WTC11 (cell line): Measurements from ENCODE around the gene FAM13C. TPM values are rescaled to one million over a fixed set of nuclear protein-coding genes. Genes with fewer than 3 reads are reported as not detected.

Experiments used
- ATAC-seq: fragments of 200-7000 bp; cut with Tn5 transposase; 2 replicates; pipeline ENCODE4 v1.10.0; 2021; ENCODE audit warnings: mild to moderate bottlenecking, moderate library complexity
- CTCF ChIA-PET: fragments of 300-600 bp; sonication (Branson Sonifier 250); formaldehyde crosslinking; loops from one replicate; lab custom pipeline; 2021; ENCODE audit warnings: antibody characterized with exemption; lab: Charles Lee
- POLR2A ChIA-PET: fragments of 350-600 bp; sonication (Branson Sonifier 250); formaldehyde crosslinking; loops from one replicate; lab custom pipeline; 2021; ENCODE audit warnings: antibody characterized with exemption; lab: Charles Lee
- DNase-seq: peaks from one replicate; pipeline ENCODE4 v3.0.0; 2021; ENCODE audit warnings: low spot score
- H3K27ac Mint-ChIP-seq: 2 replicates; pipeline ENCODE4 v1.8.0; 2021; ENCODE audit warnings: mixed read lengths
- H3K27me3 Mint-ChIP-seq: 2 replicates; pipeline ENCODE4 v1.8.0; 2021; ENCODE audit warnings: low read depth, mild to moderate bottlenecking, moderate library complexity, mixed read lengths
- H3K36me3 Mint-ChIP-seq: 2 replicates; pipeline ENCODE4 v1.8.0; 2021; ENCODE audit warnings: mixed read lengths
- H3K4me1 Mint-ChIP-seq: 2 replicates; pipeline ENCODE4 v1.8.0; 2022; ENCODE audit warnings: mixed read lengths
- H3K4me3 Mint-ChIP-seq: 2 replicates; pipeline ENCODE4 v1.8.0; 2021; ENCODE audit warnings: mild to moderate bottlenecking, moderate library complexity, mixed read lengths
- H3K9me3 Mint-ChIP-seq: 2 replicates; pipeline ENCODE4 v1.8.0; 2021; ENCODE audit warnings: mixed read lengths
- ELF4 ChIP-seq: sonication (generic); formaldehyde crosslinking; IDR thresholded peaks from 2 replicates; pipeline ENCODE4 v1.8.1; 2022; ENCODE audit warnings: low read depth, mild to moderate bottlenecking, moderate library complexity, missing genetic modification reagents
- ESRRA ChIP-seq: sonication (generic); formaldehyde crosslinking; IDR thresholded peaks from 2 replicates; pipeline ENCODE4 v1.8.1; 2022; ENCODE audit warnings: mild to moderate bottlenecking, missing genetic modification reagents, borderline replicate concordance
- GABPB1 ChIP-seq: sonication (generic); formaldehyde crosslinking; IDR thresholded peaks from 2 replicates; pipeline ENCODE4 v1.8.1; 2023; ENCODE audit warnings: mild to moderate bottlenecking, missing genetic modification reagents
- KAT7 ChIP-seq: sonication (generic); formaldehyde crosslinking; IDR thresholded peaks from 2 replicates; pipeline ENCODE4 v1.8.1; 2023; ENCODE audit warnings: missing genetic modification reagents, mild to moderate bottlenecking, borderline replicate concordance
- MYBL2 ChIP-seq: sonication (generic); formaldehyde crosslinking; IDR thresholded peaks from 2 replicates; pipeline ENCODE4 v1.8.1; 2023; ENCODE audit warnings: mild to moderate bottlenecking, moderate library complexity, missing genetic modification reagents
- NFE2L1 ChIP-seq: sonication (generic); formaldehyde crosslinking; IDR thresholded peaks from 2 replicates; pipeline ENCODE4 v1.8.1; 2023; ENCODE audit warnings: missing genetic modification reagents
- NFYB ChIP-seq: sonication (generic); formaldehyde crosslinking; conservative IDR thresholded peaks from 2 replicates; pipeline ENCODE4 v1.8.0; 2022; ENCODE audit warnings: low read depth, missing genetic modification reagents
- RELA ChIP-seq: sonication (generic); formaldehyde crosslinking; IDR thresholded peaks from 2 replicates; pipeline ENCODE4 v1.8.1; 2022; ENCODE audit warnings: missing genetic modification reagents, mild to moderate bottlenecking, borderline replicate concordance
- RORB ChIP-seq: fragments of 250-450 bp; sonication (Bioruptor Pico); IDR thresholded peaks from 2 replicates; pipeline ENCODE4 v1.9.0; 2021; ENCODE audit warnings: mild to moderate bottlenecking
- USF1 ChIP-seq: sonication (generic); formaldehyde crosslinking; IDR thresholded peaks from 2 replicates; pipeline ENCODE4 v1.8.0; 2022; ENCODE audit warnings: mild to moderate bottlenecking, missing genetic modification reagents
- ZNF219 ChIP-seq: sonication (generic); formaldehyde crosslinking; IDR thresholded peaks from 2 replicates; pipeline ENCODE4 v1.8.0; 2023; ENCODE audit warnings: missing genetic modification reagents, mild to moderate bottlenecking, borderline replicate concordance
- ZNF423 ChIP-seq: fragments of 250-450 bp; sonication (Bioruptor Pico); IDR thresholded peaks from 2 replicates; pipeline ENCODE4 v2.1.2; 2022; ENCODE audit warnings: mild to moderate bottlenecking, moderate library complexity
- ZNF671 ChIP-seq: fragments of 250-450 bp; sonication (Bioruptor Pico); IDR thresholded peaks from 2 replicates; pipeline ENCODE4 v1.8.0; 2021; ENCODE audit warnings: mild to moderate bottlenecking
- ZSCAN18 ChIP-seq: fragments of 250-450 bp; sonication (Bioruptor Pico); IDR thresholded peaks from 2 replicates; pipeline ENCODE4 v2.1.2; 2022; ENCODE audit warnings: mild to moderate bottlenecking, moderate library complexity
- total RNA-seq: library from RNA; stranded (reverse); gene quantifications from 3 replicates; pipeline ENCODE4 v1.2.3, GENCODE V29; 2021
- TF ChIP-seq, protein P1 (sequence below): sonication (generic); formaldehyde crosslinking; conservative IDR thresholded peaks from 2 replicates; pipeline ENCODE4 v1.8.1; 2023; ENCODE audit warnings: mild to moderate bottlenecking, low read depth, missing genetic modification reagents, moderate library complexity
- TF ChIP-seq, protein P2 (sequence below): fragments of 250-450 bp; sonication (Bioruptor Pico); IDR thresholded peaks from 2 replicates; pipeline ENCODE4 v1.9.0; 2021; ENCODE audit warnings: moderate library complexity, mild to moderate bottlenecking, inconsistent platforms, borderline replicate concordance
- TF ChIP-seq, protein P3 (sequence below): sonication (generic); formaldehyde crosslinking; IDR thresholded peaks from 2 replicates; pipeline ENCODE4 v1.8.1; 2022; ENCODE audit warnings: low read depth, missing genetic modification reagents, borderline replicate concordance

Gene FAM13C
- total RNA-seq, 1 experiment from 2014 or later: 1.5 TPM

- Mint-ChIP-seq H3K4me1 (peaks cover 7% of the 10 kb centered on the region), H3K9me3 (peaks cover 7% of the 10 kb centered on the region), H3K27ac (no peak overlapping the region), H3K36me3 (no peaks in the 10 kb centered on the region), H3K4me3 (no peak overlapping the region), H3K27me3 (peaks cover 2% of the 10 kb centered on the region; the same call in 1 of the 2 replicates)
- ChIA-PET POLR2A (no interaction called here), CTCF (no interaction called here)
- DNase-seq (no peak), ATAC-seq (no peak)
- TF ChIP-seq MYBL2 (CRISPR knock-in tag) (no peak), RORB (CRISPR knock-in tag) (no peak), ZNF219 (no peak), GABPB1 (no peak), USF1 (CRISPR knock-in tag) (no peak), KAT7 (CRISPR knock-in tag) (no peak)
These were observed 38.4 kb downstream of the FAM13C start for GRCh38 chr10:59323831-59324401.

- Mint-ChIP-seq H3K36me3 (no peaks in the 10 kb centered on the region), H3K9me3 (peaks cover 7% of the 10 kb centered on the region), H3K4me3 (no peak overlapping the region), H3K4me1 (peaks cover 7% of the 10 kb centered on the region), H3K27ac (no peak overlapping the region), H3K27me3 (peaks cover 2% of the 10 kb centered on the region; the same call in 1 of the 2 replicates)
- no peak for ATAC-seq
- ChIA-PET CTCF (no interaction called here), POLR2A (no interaction called here)
- no peak for DNase-seq
- no peak for TF ChIP-seq NFYB (CRISPR knock-in tag)
These were observed 39.3 kb downstream of the FAM13C start for GRCh38 chr10:59323036-59323459.

DNA sequence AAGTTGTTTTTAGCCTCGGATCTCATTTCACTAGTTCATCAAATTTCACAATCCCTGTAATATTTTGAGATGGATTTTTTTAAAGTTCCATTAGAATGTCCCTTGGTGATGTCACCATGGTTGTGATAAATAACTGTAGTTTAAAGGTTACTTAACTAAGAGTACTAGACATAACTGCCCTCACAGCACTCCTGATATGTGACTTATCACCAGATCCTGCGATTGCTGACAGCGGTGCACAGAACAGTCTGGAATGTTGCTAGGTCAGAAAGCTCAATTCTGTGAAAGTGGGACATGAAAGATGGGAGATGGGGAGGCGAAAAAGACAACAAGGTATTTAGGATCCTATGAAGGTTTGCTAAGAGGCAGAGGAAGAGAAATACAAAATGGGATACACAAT, 40.2 kb downstream of the FAM13C start:
- Mint-ChIP-seq H3K9me3 (peaks cover 7% of the 10 kb centered on the region), H3K27me3 (peaks cover 2% of the 10 kb centered on the region; the same call in 1 of the 2 replicates), H3K36me3 (no peaks in the 10 kb centered on the region), H3K27ac (no peak overlapping the region), H3K4me3 (no peak overlapping the region), H3K4me1 (peaks cover 7% of the 10 kb centered on the region)
- POLR2A ChIA-PET: no interaction called here
- TF ChIP-seq NFE2L1: no peak
- no peak for TF ChIP-seq ESRRA (CRISPR knock-in tag)
- no peak for TF ChIP-seq ZNF423 (CRISPR knock-in tag)
- TF ChIP-seq RELA (CRISPR knock-in tag): no peak
- CTCF ChIA-PET: no interaction called here
- ATAC-seq (no peak), DNase-seq (no peak)

DNA sequence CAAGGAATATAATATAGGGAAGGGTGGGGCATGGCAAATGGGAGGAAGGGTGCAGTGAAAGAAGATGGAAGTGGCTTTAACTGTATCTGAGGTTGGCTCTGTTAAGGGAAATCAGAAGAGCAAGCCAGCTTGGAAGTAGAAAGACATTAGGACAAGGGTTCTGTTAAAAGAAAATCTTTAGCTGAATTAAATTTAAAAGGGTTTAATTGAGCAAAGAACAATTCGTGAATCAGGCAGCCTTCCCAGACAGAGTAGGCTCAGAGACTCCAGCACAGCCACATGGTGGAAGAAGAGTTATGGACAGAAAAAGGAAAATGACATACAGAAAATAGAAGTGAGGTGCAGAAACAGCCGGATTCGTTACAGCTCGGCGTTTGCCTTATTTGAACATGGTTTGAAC, 42.0 kb downstream of the FAM13C start:
- TF ChIP-seq ZSCAN18: no peak
- TF ChIP-seq ELF4: no peak
- TF ChIP-seq, protein P1, sequence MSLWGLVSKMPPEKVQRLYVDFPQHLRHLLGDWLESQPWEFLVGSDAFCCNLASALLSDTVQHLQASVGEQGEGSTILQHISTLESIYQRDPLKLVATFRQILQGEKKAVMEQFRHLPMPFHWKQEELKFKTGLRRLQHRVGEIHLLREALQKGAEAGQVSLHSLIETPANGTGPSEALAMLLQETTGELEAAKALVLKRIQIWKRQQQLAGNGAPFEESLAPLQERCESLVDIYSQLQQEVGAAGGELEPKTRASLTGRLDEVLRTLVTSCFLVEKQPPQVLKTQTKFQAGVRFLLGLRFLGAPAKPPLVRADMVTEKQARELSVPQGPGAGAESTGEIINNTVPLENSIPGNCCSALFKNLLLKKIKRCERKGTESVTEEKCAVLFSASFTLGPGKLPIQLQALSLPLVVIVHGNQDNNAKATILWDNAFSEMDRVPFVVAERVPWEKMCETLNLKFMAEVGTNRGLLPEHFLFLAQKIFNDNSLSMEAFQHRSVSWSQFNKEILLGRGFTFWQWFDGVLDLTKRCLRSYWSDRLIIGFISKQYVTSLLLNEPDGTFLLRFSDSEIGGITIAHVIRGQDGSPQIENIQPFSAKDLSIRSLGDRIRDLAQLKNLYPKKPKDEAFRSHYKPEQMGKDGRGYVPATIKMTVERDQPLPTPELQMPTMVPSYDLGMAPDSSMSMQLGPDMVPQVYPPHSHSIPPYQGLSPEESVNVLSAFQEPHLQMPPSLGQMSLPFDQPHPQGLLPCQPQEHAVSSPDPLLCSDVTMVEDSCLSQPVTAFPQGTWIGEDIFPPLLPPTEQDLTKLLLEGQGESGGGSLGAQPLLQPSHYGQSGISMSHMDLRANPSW (CRISPR knock-in tag): no peak
- no peak for TF ChIP-seq NFYB (CRISPR knock-in tag)
- TF ChIP-seq, protein P2, sequence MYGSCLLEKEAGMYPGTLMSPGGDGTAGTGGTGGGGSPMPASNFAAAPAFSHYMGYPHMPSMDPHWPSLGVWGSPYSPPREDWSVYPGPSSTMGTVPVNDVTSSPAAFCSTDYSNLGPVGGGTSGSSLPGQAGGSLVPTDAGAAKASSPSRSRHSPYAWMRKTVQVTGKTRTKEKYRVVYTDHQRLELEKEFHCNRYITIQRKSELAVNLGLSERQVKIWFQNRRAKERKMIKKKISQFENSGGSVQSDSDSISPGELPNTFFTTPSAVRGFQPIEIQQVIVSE (CRISPR knock-in tag): no peak
- no peak for TF ChIP-seq ZNF671 (CRISPR knock-in tag)
- TF ChIP-seq, protein P3, sequence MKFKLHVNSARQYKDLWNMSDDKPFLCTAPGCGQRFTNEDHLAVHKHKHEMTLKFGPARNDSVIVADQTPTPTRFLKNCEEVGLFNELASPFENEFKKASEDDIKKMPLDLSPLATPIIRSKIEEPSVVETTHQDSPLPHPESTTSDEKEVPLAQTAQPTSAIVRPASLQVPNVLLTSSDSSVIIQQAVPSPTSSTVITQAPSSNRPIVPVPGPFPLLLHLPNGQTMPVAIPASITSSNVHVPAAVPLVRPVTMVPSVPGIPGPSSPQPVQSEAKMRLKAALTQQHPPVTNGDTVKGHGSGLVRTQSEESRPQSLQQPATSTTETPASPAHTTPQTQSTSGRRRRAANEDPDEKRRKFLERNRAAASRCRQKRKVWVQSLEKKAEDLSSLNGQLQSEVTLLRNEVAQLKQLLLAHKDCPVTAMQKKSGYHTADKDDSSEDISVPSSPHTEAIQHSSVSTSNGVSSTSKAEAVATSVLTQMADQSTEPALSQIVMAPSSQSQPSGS (CRISPR knock-in tag): no peak
- peaks cover 7% of the 10 kb centered on the region for H3K4me1 Mint-ChIP-seq
- peaks cover 7% of the 10 kb centered on the region for H3K9me3 Mint-ChIP-seq
- ATAC-seq (no peak), DNase-seq (no peak)
- no peaks in the 10 kb centered on the region for H3K36me3 Mint-ChIP-seq
- peaks cover 2% of the 10 kb centered on the region; the same call in 1 of the 2 replicates for H3K27me3 Mint-ChIP-seq
- H3K27ac Mint-ChIP-seq: no peak overlapping the region
- POLR2A ChIA-PET: interaction anchor here (0.6 kb wide), 1 partner anchor 635 kb away, joined by 3 read pairs; no protein-coding TSS in a partner anchor
- no peak overlapping the region for H3K4me3 Mint-ChIP-seq
- CTCF ChIA-PET: interaction anchor here (1.1 kb wide), 1 partner anchor 302 kb away, joined by 4 read pairs; no protein-coding TSS in a partner anchor
